Glutamatergic neuron (in vitro differentiated cells): Measurements from ENCODE around the gene LPAR6. TPM values are rescaled to one million over a fixed set of nuclear protein-coding genes. Genes with fewer than 3 reads are reported as not detected.
"Not testable (repeated sequence)": the region's sequence is repeated elsewhere in the genome, so short reads cannot be mapped to it uniquely, and the experiment has no call there.

ENCODE experiments used
- DNase-seq: peaks from one replicate; pipeline ENCODE4 v3.0.0; 2022
- H3K27ac Mint-ChIP-seq: one replicate; pipeline ENCODE4 v1.8.0; 2020; ENCODE audit warnings: mild to moderate bottlenecking, mixed read lengths, inconsistent platforms; ENCODE audit not compliant: unreplicated experiment
- H3K27me3 Mint-ChIP-seq: one replicate; pipeline ENCODE4 v1.8.0; 2020; ENCODE audit warnings: mild to moderate bottlenecking, moderate library complexity, mixed read lengths, inconsistent platforms; ENCODE audit not compliant: unreplicated experiment
- H3K36me3 Mint-ChIP-seq: one replicate; pipeline ENCODE4 v1.8.0; 2020; ENCODE audit warnings: mild to moderate bottlenecking, mixed read lengths, inconsistent platforms; ENCODE audit not compliant: unreplicated experiment
- H3K4me1 Mint-ChIP-seq: one replicate; pipeline ENCODE4 v1.8.0; 2020; ENCODE audit warnings: mild to moderate bottlenecking, low read depth, mixed read lengths, inconsistent platforms; ENCODE audit not compliant: unreplicated experiment
- H3K4me3 Mint-ChIP-seq: one replicate; pipeline ENCODE4 v1.8.0; 2020; ENCODE audit warnings: mild to moderate bottlenecking, mixed read lengths, inconsistent platforms; ENCODE audit not compliant: unreplicated experiment
- H3K9me3 Mint-ChIP-seq: one replicate; pipeline ENCODE4 v1.8.0; 2020; ENCODE audit warnings: mild to moderate bottlenecking, moderate library complexity, mixed read lengths, inconsistent platforms; ENCODE audit not compliant: unreplicated experiment
- long read RNA-seq: library from polyadenylated mRNA; unstranded; transcript quantifications from one replicate; pipeline ENCODE4 v2.0.0, GENCODE V29; 2020; ENCODE audit not compliant: unreplicated experiment
- total RNA-seq: library from RNA; stranded (reverse); fragmentation: NEBNext Ultra II Directional; extraction: Animal tissue kit (Norgen Biotek cat#: 25700); gene quantifications from one replicate; pipeline ENCODE4 v1.2.1, GENCODE V29; 2021; ENCODE audit not compliant: unreplicated experiment
- TF ChIP-seq, protein P1 (sequence below): fragments of 200-600 bp; sonication (generic); IDR thresholded peaks from one replicate; pipeline ENCODE4 v1.5.0; 2021; ENCODE audit not compliant: partially characterized antibody, unreplicated experiment

Gene LPAR6
- total RNA-seq: 1.1 TPM
- long read RNA-seq: 0 reads

GRCh38 chr13:48412881-48413351 lies at the start of gene LPAR6:
TSS of gene LPAR6 (minus strand) at chr13:48413113. CDS start at chr13:48412423, 690 bp downstream.
- Mint-ChIP-seq H3K27ac (no peak within 1 kb of the TSS), H3K4me3 (peak within 1 kb of the TSS; percentile 74), H3K4me1 (peaks cover 14% of the 10 kb centered on the region), H3K9me3 (no peaks in the 10 kb centered on the region), H3K36me3 (peaks cover 16% of the 10 kb centered on the region), H3K27me3 (no peaks in the 10 kb centered on the region)
- TF ChIP-seq, protein P1, sequence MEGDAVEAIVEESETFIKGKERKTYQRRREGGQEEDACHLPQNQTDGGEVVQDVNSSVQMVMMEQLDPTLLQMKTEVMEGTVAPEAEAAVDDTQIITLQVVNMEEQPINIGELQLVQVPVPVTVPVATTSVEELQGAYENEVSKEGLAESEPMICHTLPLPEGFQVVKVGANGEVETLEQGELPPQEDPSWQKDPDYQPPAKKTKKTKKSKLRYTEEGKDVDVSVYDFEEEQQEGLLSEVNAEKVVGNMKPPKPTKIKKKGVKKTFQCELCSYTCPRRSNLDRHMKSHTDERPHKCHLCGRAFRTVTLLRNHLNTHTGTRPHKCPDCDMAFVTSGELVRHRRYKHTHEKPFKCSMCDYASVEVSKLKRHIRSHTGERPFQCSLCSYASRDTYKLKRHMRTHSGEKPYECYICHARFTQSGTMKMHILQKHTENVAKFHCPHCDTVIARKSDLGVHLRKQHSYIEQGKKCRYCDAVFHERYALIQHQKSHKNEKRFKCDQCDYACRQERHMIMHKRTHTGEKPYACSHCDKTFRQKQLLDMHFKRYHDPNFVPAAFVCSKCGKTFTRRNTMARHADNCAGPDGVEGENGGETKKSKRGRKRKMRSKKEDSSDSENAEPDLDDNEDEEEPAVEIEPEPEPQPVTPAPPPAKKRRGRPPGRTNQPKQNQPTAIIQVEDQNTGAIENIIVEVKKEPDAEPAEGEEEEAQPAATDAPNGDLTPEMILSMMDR: no peak
- DNase-seq: no peak

- Mint-ChIP-seq H3K4me1 (no peaks in the 10 kb centered on the region), H3K9me3 (peaks cover 2% of the 10 kb centered on the region), H3K4me3 (no peak overlapping the region), H3K27ac (no peak overlapping the region), H3K27me3 (peaks cover 1% of the 10 kb centered on the region), H3K36me3 (no peaks in the 10 kb centered on the region)
- TF ChIP-seq, protein P1: no peak
- no peak for DNase-seq
Measured at GRCh38 chr13:48457578-48458242, 44.8 kb upstream of the LPAR6 start.

- H3K4me1 Mint-ChIP-seq: no peaks in the 10 kb centered on the region
- H3K27me3 Mint-ChIP-seq: no peaks in the 10 kb centered on the region
- H3K4me3 Mint-ChIP-seq: no peak overlapping the region
Measured at GRCh38 chr13:48456546-48456945, 43.6 kb upstream of the LPAR6 start.

DNA sequence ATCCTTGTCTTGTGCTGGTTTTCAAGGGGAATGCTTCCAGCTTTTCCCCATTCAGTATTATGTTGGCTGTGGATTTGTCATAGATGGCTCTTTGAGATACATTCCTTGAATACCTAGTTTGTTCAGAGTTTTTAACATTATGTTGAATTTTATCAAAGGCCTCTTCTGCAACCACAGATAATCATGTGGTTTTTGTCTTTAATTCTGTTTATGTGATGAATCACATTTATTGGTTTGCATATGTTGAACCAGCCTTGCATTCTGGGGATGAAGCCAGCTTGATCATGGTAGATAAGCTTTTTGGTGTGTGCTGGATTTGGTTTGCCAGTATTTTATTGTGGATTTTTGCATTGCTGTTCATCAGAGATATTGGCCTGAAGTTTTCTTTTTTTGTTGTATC lies 38.3 kb upstream of the LPAR6 start:
- not testable (repeated sequence) for H3K4me1 Mint-ChIP-seq, H3K9me3 Mint-ChIP-seq, DNase-seq, H3K36me3 Mint-ChIP-seq, H3K27ac Mint-ChIP-seq, H3K4me3 Mint-ChIP-seq, H3K27me3 Mint-ChIP-seq

More at GRCh38 chr13:48456546-48456945, 43.6 kb upstream of the LPAR6 start:
- Mint-ChIP-seq H3K9me3 (peaks cover 2% of the 10 kb centered on the region), H3K36me3 (no peaks in the 10 kb centered on the region), H3K27ac (no peak overlapping the region)
- no peak for DNase-seq
- TF ChIP-seq, protein P1: no peak

DNA sequence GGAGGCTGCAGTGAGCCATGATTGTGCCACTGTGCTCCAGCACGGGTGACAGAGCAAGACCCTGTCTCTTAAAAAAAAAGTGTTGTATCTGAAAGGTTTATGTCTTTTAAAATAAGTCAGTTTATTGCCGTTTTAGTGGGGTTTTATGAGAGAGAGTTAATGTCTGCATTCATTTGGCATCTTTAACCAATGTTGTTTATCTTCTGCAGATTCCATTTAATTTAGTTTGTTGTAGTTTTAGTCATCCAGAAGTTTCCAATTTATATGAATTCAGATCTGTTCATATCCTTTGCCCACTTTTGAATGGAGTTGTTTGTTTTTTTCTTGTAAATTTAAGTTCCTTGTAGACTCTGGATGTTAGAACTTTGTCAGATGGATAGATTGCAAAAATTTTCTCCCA lies 36.7 kb upstream of the LPAR6 start:
- no peak for DNase-seq

More for the DNA sequence above, 36.7 kb upstream of the LPAR6 start:
- peaks cover 4% of the 10 kb centered on the region for H3K9me3 Mint-ChIP-seq
- TF ChIP-seq, protein P1: no peak
- H3K4me3 Mint-ChIP-seq: no peak overlapping the region
- no peak overlapping the region for H3K27ac Mint-ChIP-seq
- H3K27me3 Mint-ChIP-seq: no peaks in the 10 kb centered on the region
- peaks cover 5% of the 10 kb centered on the region for H3K36me3 Mint-ChIP-seq
- H3K4me1 Mint-ChIP-seq: no peaks in the 10 kb centered on the region
